K562 (cell line): ENCODE measurements around the gene IL6R. TPM values are rescaled to one million over a fixed set of nuclear protein-coding genes. Genes with fewer than 3 reads are reported as not detected.

Experiments used
- ARID1B ChIP-seq: fragments of 450-650 bp; IDR thresholded peaks from 2 replicates; pipeline ENCODE4 v1.6.1; 2016; ENCODE audit warnings: antibody characterized with exemption, mild to moderate bottlenecking, inconsistent platforms
- CBFA2T3 ChIP-seq: fragments of 450-650 bp; IDR thresholded peaks from 2 replicates; pipeline ENCODE4 v1.6.1; 2017
- CREB5 ChIP-seq: fragments of 250-450 bp; sonication (Bioruptor Pico); IDR thresholded peaks from 2 replicates; pipeline ENCODE4 v1.5.0; 2020; ENCODE audit warnings: mild to moderate bottlenecking
- CREM ChIP-seq: IDR thresholded peaks from 2 replicates; pipeline ENCODE4 v1.6.1; 2014; ENCODE audit warnings: antibody characterized with exemption, low read depth
- E2F4 ChIP-seq: sonication (generic); formaldehyde crosslinking; IDR thresholded peaks from 2 replicates; pipeline ENCODE4 v1.8.0; 2022; ENCODE audit warnings: mild to moderate bottlenecking, low read depth, missing genetic modification reagents
- EGR1 ChIP-seq: fragments of 450-650 bp; conservative IDR thresholded peaks from 2 replicates; pipeline ENCODE4 v1.6.1; 2017; ENCODE audit warnings: mild to moderate bottlenecking
- ELF4 ChIP-seq: fragments of 450-650 bp; formaldehyde crosslinking; IDR thresholded peaks from 2 replicates; pipeline ENCODE4 v1.4.0; 2022; ENCODE audit warnings: missing genetic modification characterization
- HDAC1 ChIP-seq, 2 experiments: fragments of 450-650 bp; IDR thresholded peaks; 2 replicates each; pipeline ENCODE4 v1.6.1; 2016 to 2017; ENCODE audit warnings: inconsistent platforms in 1 of 2, mild to moderate bottlenecking in 1 of 2, moderate library complexity in 1 of 2
- HDGF ChIP-seq: fragments of 450-650 bp; IDR thresholded peaks from 2 replicates; pipeline ENCODE4 v1.6.1; 2016
- MAZ ChIP-seq, 2 experiments: fragments of 450-650 bp in 1 of 2; sonication (generic) in 1 of 2; formaldehyde crosslinking; IDR thresholded peaks in 1 of 2; conservative IDR thresholded peaks in 1 of 2; 2 replicates each; pipeline versions ENCODE4 v1.4.0 to v1.5.0; 2020; ENCODE audit warnings: mild to moderate bottlenecking in 1 of 2, missing genetic modification reagents in 1 of 2
- MEF2A ChIP-seq: IDR thresholded peaks from 2 replicates; pipeline ENCODE4 v1.6.1; 2011; ENCODE audit warnings: low read depth, mild to moderate bottlenecking, low read length, moderate library complexity; ENCODE audit not compliant: control insufficient read depth
- MEIS2 ChIP-seq: fragments of 450-650 bp; IDR thresholded peaks from 2 replicates; pipeline ENCODE4 v1.6.1; 2014; ENCODE audit warnings: mild to moderate bottlenecking; ENCODE audit not compliant: partially characterized antibody
- NCOR1 ChIP-seq: fragments of 450-650 bp; IDR thresholded peaks from 2 replicates; pipeline ENCODE4 v1.6.1; 2016; ENCODE audit warnings: mild to moderate bottlenecking, moderate library complexity
- PKNOX1 ChIP-seq: fragments of 450-650 bp; IDR thresholded peaks from 2 replicates; pipeline ENCODE4 v1.6.1; 2016
- RBBP5 ChIP-seq: fragments of 200-600 bp; sonication (generic); IDR thresholded peaks from 2 replicates; pipeline ENCODE4 v1.6.1; 2012; ENCODE audit warnings: borderline replicate concordance, mild to moderate bottlenecking, low read length, control low read depth, inconsistent platforms; ENCODE audit not compliant: insufficient read depth, poor library complexity, severe bottlenecking
- TBP ChIP-seq: optimal IDR thresholded peaks from 2 replicates; pipeline ENCODE3; 2011; ENCODE audit warnings: low read depth, low read length, improper control_type of control experiment
- TCF7L2 ChIP-seq: fragments of 150-350 bp; IDR thresholded peaks from 2 replicates; pipeline ENCODE4 v1.6.1; 2016; ENCODE audit warnings: low read depth, mild to moderate bottlenecking, low read length, moderate library complexity
- VEZF1 ChIP-seq: fragments of 200-800 bp; sonication (Bioruptor generic); IDR thresholded peaks from 2 replicates; pipeline ENCODE4 v1.6.1; 2017; ENCODE audit warnings: missing genetic modification characterization, missing compliant biosample characterization
- XRCC3 ChIP-seq: fragments of 450-650 bp; IDR thresholded peaks from 2 replicates; pipeline ENCODE4 v1.6.1; 2017; ENCODE audit warnings: mild to moderate bottlenecking, moderate library complexity
- YBX1 ChIP-seq: fragments of 450-650 bp; IDR thresholded peaks from 2 replicates; pipeline ENCODE4 v1.7.1; 2016; ENCODE audit warnings: mild to moderate bottlenecking
- ZBTB7A ChIP-seq: IDR thresholded peaks from 2 replicates; pipeline ENCODE4 v1.6.1; 2011; ENCODE audit warnings: low read depth, mild to moderate bottlenecking, low read length, moderate library complexity, borderline replicate concordance; ENCODE audit not compliant: control insufficient read depth
- polyA plus RNA-seq, 8 experiments: library from polyadenylated mRNA; depleted of rRNA in 4 of 8; stranded (reverse) in 5 of 8; unstranded in 3 of 8; fragments of >200 nt; fragmentation: Nextera tagmentation in 2 of 8; fragmentation: Illumina TruSeq in 1 of 8; extraction: Ambion mirVana in 2 of 8; extraction: Trizol in 1 of 8; gene quantifications; 2 replicates each; pipeline versions ENCODE4 v1.2.1 to v1.2.3, GENCODE V29; 2011 to 2014; ENCODE audit warnings: inconsistent platforms in 1 of 8, missing spikeins in 1 of 8
- total RNA-seq, 7 experiments: library from RNA; depleted of rRNA in 6 of 7; stranded (reverse); fragments of >200 nt in 6 of 7; fragmentation: Illumina TruSeq in 2 of 7; extraction: Trizol in 2 of 7; gene quantifications; 2 replicates each; pipeline versions ENCODE4 v1.2.1 to v1.2.3, GENCODE V29; 2011 to 2021; ENCODE audit warnings: low replicate concordance in 1 of 7

IL6R gene
- total and polyA plus RNA-seq, 9 of the 15 experiments (the other 6 are each of a cell fraction or from before 2014, with no cell fraction given): 0.05 to 1.1 (median 0.11) TPM; not detected in 2

- TF ChIP-seq VEZF1 (no peak), CBFA2T3 (peak; percentile 89), PKNOX1 (peak; percentile 16; the same call in 1 of the 2 replicates), ZBTB7A (peak; percentile 74; the same call in 1 of the 2 replicates), CREM (peak; percentile 54; the same call in 1 of the 2 replicates), MAZ (CRISPR knock-in tag; conservative IDR thresholded peaks at IDR 0.05 in 1 of 2, IDR thresholded peaks at IDR 0.05 in 1 of 2) (0 out of 4 replicates have a peak, but pooled peaks of 1 of the 2 experiments have one; percentile 22), EGR1 (peak; percentile 84), E2F4 (CRISPR knock-in tag) (no peak), HDGF (no peak), TCF7L2 (no peak), XRCC3 (no peak), CREB5 (CRISPR knock-in tag) (no peak), HDAC1 (IDR thresholded peaks at IDR 0.05) (peak in 1 of 2 experiments; percentile 34; a peak in 1 of 4 replicates), RBBP5 (no peak), TBP (no peak), MEIS2 (peak; percentile 73), MEF2A (no peak), ARID1B (peak; percentile 63), YBX1 (no peak), ELF4 (0 out of 2 replicates have a peak, but pooled peaks have one; percentile 7), NCOR1 (peak; percentile 61; the same call in 1 of the 2 replicates)
Measured at GRCh38 chr1:154442006-154442740, 37.0 kb downstream of the IL6R start (continued).
